DOHH2 (cell line): ENCODE measurements around the gene COL20A1.

ENCODE experiments used
- H3F3A ChIP-seq: fragments of 200-600 bp; sonication (generic), shearing (Covaris generic); 2 replicates; pipeline ENCODE4 v1.6.0; 2016; ENCODE audit warnings: antibody characterized with exemption, mild to moderate bottlenecking; ENCODE audit not compliant: control insufficient read depth, insufficient read depth
- H3K27ac ChIP-seq: fragments of 200-600 bp; sonication (generic); 2 replicates; pipeline ENCODE4 v1.5.1; 2014; ENCODE audit warnings: low read depth, mild to moderate bottlenecking, low read length, moderate library complexity
- H3K27me3 ChIP-seq: fragments of 200-600 bp; sonication (generic); 2 replicates; pipeline ENCODE4 v1.6.1; 2014; ENCODE audit warnings: mild to moderate bottlenecking, low read length, mixed read lengths; ENCODE audit not compliant: control insufficient read depth
- H3K36me3 ChIP-seq: fragments of 200-600 bp; sonication (generic); 2 replicates; pipeline ENCODE4 v1.6.1; 2014; ENCODE audit warnings: mild to moderate bottlenecking, low read length, moderate library complexity, mixed read lengths; ENCODE audit not compliant: control insufficient read depth
- H3K4me1 ChIP-seq: fragments of 200-600 bp; sonication (generic); 2 replicates; pipeline ENCODE4 v1.6.1; 2014; ENCODE audit warnings: mild to moderate bottlenecking, low read length, mixed read lengths; ENCODE audit not compliant: control insufficient read depth
- H3K4me2 ChIP-seq: fragments of 200-600 bp; sonication (generic); 2 replicates; pipeline ENCODE4 v1.6.0; 2014; ENCODE audit warnings: mild to moderate bottlenecking, low read length, moderate library complexity
- H3K4me3 ChIP-seq: fragments of 200-600 bp; sonication (generic); 2 replicates; pipeline ENCODE4 v1.5.1; 2014; ENCODE audit warnings: mild to moderate bottlenecking, low read length, mixed read lengths
- H3K79me2 ChIP-seq: fragments of 200-600 bp; sonication (generic); 2 replicates; pipeline ENCODE4 v1.6.1; 2014; ENCODE audit warnings: mild to moderate bottlenecking, low read length, mixed read lengths; ENCODE audit not compliant: control insufficient read depth
- H3K9me2 ChIP-seq: fragments of 200-600 bp; sonication (generic); replicated peaks from 2 replicates; pipeline ENCODE4 v1.6.1; 2014; ENCODE audit warnings: mild to moderate bottlenecking, low read length, mixed read lengths; ENCODE audit not compliant: control insufficient read depth
- H3K9me3 ChIP-seq: fragments of 200-600 bp; sonication (generic); 2 replicates; pipeline ENCODE4 v1.6.1; 2014; ENCODE audit warnings: antibody characterized with exemption, low read length, mixed read lengths; ENCODE audit not compliant: control insufficient read depth, insufficient read depth
- H4K20me1 ChIP-seq: fragments of 200-600 bp; sonication (generic); 2 replicates; pipeline ENCODE4 v1.6.0; 2014; ENCODE audit warnings: low read depth, mild to moderate bottlenecking, antibody characterized with exemption, low read length, moderate library complexity; ENCODE audit not compliant: control insufficient read depth, insufficient read depth
- EZH2phosphoT487 ChIP-seq: fragments of 200-600 bp; sonication (generic); IDR thresholded peaks from 2 replicates; pipeline ENCODE4 v1.6.1; 2017; ENCODE audit warnings: borderline replicate concordance, mild to moderate bottlenecking, antibody characterized with exemption, low read length, moderate library complexity, mixed read lengths
- TF ChIP-seq, protein P1 (sequence below): fragments of 200-600 bp; sonication (generic); IDR thresholded peaks from one replicate; pipeline ENCODE4 v1.5.1; 2014; ENCODE audit warnings: antibody characterized with exemption, mild to moderate bottlenecking, low read depth, low read length; ENCODE audit not compliant: poor library complexity, severe bottlenecking

The COL20A1 gene

GRCh38 chr20:63284981-63285524 lies 7.9 kb upstream of the COL20A1 start:
- Histone ChIP-seq H3K79me2 (peaks cover 3% of the 10 kb centered on the region; the same call in 1 of the 2 replicates), H3K27me3 (no peaks in the 10 kb centered on the region), H3K4me1 (peaks cover 16% of the 10 kb centered on the region), H3K4me2 (peak overlapping the region; percentile 92), H3K4me3 (peak overlapping the region; percentile 76), H3F3A (no peaks in the 10 kb centered on the region), H3K36me3 (peaks cover 28% of the 10 kb centered on the region; the same call in 1 of the 2 replicates), H4K20me1 (no peaks in the 10 kb centered on the region; the same call in 1 of the 2 replicates), H3K27ac (peak overlapping the region; percentile 74), H3K9me2 (no peaks in the 10 kb centered on the region), H3K9me3 (no peaks in the 10 kb centered on the region)
- no peak for TF ChIP-seq EZH2phosphoT487
- TF ChIP-seq, protein P1, sequence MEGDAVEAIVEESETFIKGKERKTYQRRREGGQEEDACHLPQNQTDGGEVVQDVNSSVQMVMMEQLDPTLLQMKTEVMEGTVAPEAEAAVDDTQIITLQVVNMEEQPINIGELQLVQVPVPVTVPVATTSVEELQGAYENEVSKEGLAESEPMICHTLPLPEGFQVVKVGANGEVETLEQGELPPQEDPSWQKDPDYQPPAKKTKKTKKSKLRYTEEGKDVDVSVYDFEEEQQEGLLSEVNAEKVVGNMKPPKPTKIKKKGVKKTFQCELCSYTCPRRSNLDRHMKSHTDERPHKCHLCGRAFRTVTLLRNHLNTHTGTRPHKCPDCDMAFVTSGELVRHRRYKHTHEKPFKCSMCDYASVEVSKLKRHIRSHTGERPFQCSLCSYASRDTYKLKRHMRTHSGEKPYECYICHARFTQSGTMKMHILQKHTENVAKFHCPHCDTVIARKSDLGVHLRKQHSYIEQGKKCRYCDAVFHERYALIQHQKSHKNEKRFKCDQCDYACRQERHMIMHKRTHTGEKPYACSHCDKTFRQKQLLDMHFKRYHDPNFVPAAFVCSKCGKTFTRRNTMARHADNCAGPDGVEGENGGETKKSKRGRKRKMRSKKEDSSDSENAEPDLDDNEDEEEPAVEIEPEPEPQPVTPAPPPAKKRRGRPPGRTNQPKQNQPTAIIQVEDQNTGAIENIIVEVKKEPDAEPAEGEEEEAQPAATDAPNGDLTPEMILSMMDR, result no peak

DNA sequence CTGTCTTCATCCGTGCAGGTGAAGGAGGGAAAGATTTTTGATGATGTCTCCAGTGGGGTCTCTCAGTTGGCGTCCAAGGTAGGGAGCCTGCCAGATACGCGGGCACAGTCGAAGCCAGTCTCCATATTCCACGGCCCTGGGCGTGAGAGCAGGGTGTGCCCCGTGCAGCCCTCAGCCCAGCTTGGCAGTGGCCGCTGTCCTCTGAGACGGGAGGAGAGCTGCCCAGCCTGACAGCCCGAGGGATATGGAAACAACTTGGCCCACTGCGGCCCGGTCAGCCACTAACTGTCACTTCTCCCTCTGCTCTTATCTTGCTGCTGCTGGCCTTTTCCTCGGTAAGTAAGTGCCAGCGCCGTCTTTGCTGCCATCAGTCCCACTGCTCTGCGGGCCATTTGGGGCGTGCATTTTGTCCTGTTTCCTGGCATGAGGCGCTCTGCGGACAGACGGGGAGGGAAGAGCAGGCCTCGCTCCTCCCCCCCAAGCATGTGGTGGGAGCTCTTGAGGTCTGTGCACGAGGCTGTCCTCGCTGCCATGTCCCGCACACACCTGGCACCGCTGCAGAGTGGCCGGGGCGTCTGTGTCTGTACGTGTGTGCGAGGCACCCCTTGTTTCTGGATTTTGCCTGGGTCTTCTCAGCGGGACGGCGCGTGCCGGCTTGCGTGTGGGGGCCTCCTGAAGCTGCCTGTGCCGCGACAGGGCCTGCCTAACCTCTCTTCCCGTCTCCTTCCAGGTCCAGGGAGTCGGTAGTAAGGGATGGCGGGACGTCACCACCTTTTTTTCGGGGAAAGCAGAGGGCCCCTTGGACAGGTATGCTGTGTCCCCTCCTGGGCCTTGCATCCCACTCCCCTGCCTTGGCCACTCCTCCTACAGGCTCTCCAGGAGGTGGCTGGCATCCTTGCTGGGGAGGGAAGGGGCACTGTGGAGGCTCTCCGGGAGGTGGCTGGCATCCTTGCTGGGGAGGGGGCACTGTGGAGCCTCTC lies 7.1 kb upstream of the COL20A1 start:
- Histone ChIP-seq H3K27me3 (no peaks in the 10 kb centered on the region), H3K4me3 (no peak overlapping the region), H3K36me3 (peaks cover 28% of the 10 kb centered on the region; the same call in 1 of the 2 replicates), H3K4me1 (peaks cover 18% of the 10 kb centered on the region), H3K9me2 (no peaks in the 10 kb centered on the region), H3K27ac (no peak overlapping the region), H3K79me2 (peaks cover 3% of the 10 kb centered on the region; the same call in 1 of the 2 replicates), H4K20me1 (no peaks in the 10 kb centered on the region), H3F3A (no peaks in the 10 kb centered on the region), H3K4me2 (no peak overlapping the region), H3K9me3 (no peaks in the 10 kb centered on the region)
- TF ChIP-seq, protein P1, result no peak
- no peak for TF ChIP-seq EZH2phosphoT487

GRCh38 chr20:63286781-63287696 lies 5.9 kb upstream of the COL20A1 start:
- peaks cover 19% of the 10 kb centered on the region for H3K4me1 ChIP-seq
- peaks cover 3% of the 10 kb centered on the region; the same call in 1 of the 2 replicates for H3K79me2 ChIP-seq
- no peak overlapping the region for H3K4me3 ChIP-seq
- no peaks in the 10 kb centered on the region for H3K9me3 ChIP-seq
- H3K27ac ChIP-seq, result no peak overlapping the region
- TF ChIP-seq, protein P1, result no peak
- TF ChIP-seq EZH2phosphoT487, result no peak
- no peaks in the 10 kb centered on the region for H4K20me1 ChIP-seq
- H3F3A ChIP-seq, result no peaks in the 10 kb centered on the region
- no peaks in the 10 kb centered on the region for H3K9me2 ChIP-seq
- peaks cover 23% of the 10 kb centered on the region; the same call in 1 of the 2 replicates for H3K36me3 ChIP-seq
- no peak overlapping the region for H3K4me2 ChIP-seq
- H3K27me3 ChIP-seq, result no peaks in the 10 kb centered on the region
